DMS114 treated with DMSO at 0.1 percent for 48 hours (cell line): ENCODE measurements around the gene ZNF341.
A peak's percentile ranks its signal among the peaks of the same experiment; 100 is the strongest.

Experiments used
- DNase-seq: peaks from one replicate; lab custom pipeline; 2025; ENCODE audit not compliant: unreplicated experiment; lab: John Stamatoyannopoulos, UW

The ZNF341 gene

GRCh38 chr20:33701629-33702450 lies 30.0 kb upstream of the ZNF341 start:
- no peak for DNase-seq

- DNase-seq: no peak
These were observed 28.9 kb upstream of the ZNF341 start for GRCh38 chr20:33702861-33703260.

GRCh38 chr20:33703498-33704137 lies 28.2 kb upstream of the ZNF341 start:
- DNase-seq: no peak

GRCh38 chr20:33704197-33704924 lies 27.4 kb upstream of the ZNF341 start:
- no peak for DNase-seq

GRCh38 chr20:33707668-33708067 lies 24.1 kb upstream of the ZNF341 start:
- no peak for DNase-seq

GRCh38 chr20:33709398-33709797 lies 22.4 kb upstream of the ZNF341 start:
- no peak for DNase-seq

- no peak for DNase-seq
These were observed 21.8 kb upstream of the ZNF341 start for GRCh38 chr20:33709905-33710541.

- DNase-seq: no peak
These were observed 20.9 kb upstream of the ZNF341 start for GRCh38 chr20:33710681-33711445.

GRCh38 chr20:33711446-33711738 lies 20.4 kb upstream of the ZNF341 start:
- DNase-seq: no peak

- DNase-seq: no peak
These were observed 17.9 kb upstream of the ZNF341 start for GRCh38 chr20:33713865-33714367.

GRCh38 chr20:33716498-33716897 lies 15.3 kb upstream of the ZNF341 start:
- DNase-seq: no peak

- DNase-seq: no peak
These were observed 12.4 kb upstream of the ZNF341 start for GRCh38 chr20:33719277-33719988.

- DNase-seq: peak; percentile 96
These were observed 11.6 kb upstream of the ZNF341 start, which contains the start of gene PXMP4 for GRCh38 chr20:33719989-33720709. TSS of gene PXMP4 (minus strand) at chr20:33720310. CDS start at chr20:33720207, 103 bp downstream.

GRCh38 chr20:33721391-33722140 lies 10.2 kb upstream of the ZNF341 start:
- no peak for DNase-seq

- DNase-seq: no peak
These were observed 7.2 kb upstream of the ZNF341 start for GRCh38 chr20:33724439-33725094.

GRCh38 chr20:33725607-33726264 lies 6.1 kb upstream of the ZNF341 start:
- no peak for DNase-seq

GRCh38 chr20:33727115-33727479 lies 4.7 kb upstream of the ZNF341 start:
- no peak for DNase-seq

- DNase-seq: no peak
These were observed 4.0 kb upstream of the ZNF341 start for GRCh38 chr20:33727806-33728205.
